Upper lobe of right lung (tissue), 1 donor: ENCODE measurements around the gene FOXM1. TPM values are rescaled to one million over a fixed set of nuclear protein-coding genes. Genes with fewer than 3 reads are reported as not detected.

Experiments used
- ATAC-seq: fragments of 200-7000 bp; cut with Tn5 transposase; one replicate; pipeline ENCODE4 v1.9.1; 2020; ENCODE audit warnings: mild to moderate bottlenecking, moderate library complexity
- DNase-seq: peaks from one replicate; pipeline ENCODE4 v3.0.0-alpha.2; 2020
- H3K27ac ChIP-seq: fragments of 200-600 bp; one replicate; pipeline ENCODE4 v1.8.0; 2022
- H3K27me3 ChIP-seq: fragments of 200-600 bp; one replicate; pipeline ENCODE4 v1.8.0; 2022; ENCODE audit warnings: mild to moderate bottlenecking
- H3K36me3 ChIP-seq: fragments of 200-600 bp; one replicate; pipeline ENCODE4 v1.8.0; 2022
- H3K4me1 ChIP-seq: fragments of 200-600 bp; one replicate; pipeline ENCODE4 v1.8.0; 2022
- H3K4me3 ChIP-seq: fragments of 200-600 bp; one replicate; pipeline ENCODE4 v1.8.0; 2022; ENCODE audit warnings: mild to moderate bottlenecking
- H3K9me3 ChIP-seq: fragments of 200-600 bp; one replicate; pipeline ENCODE4 v1.8.0; 2022
- intact Hi-C: fragments of 100-400 bp; cut with DNase I; formaldehyde crosslinking; loops from one replicate; pipeline ENCODE4 v1.11.0; 2022
- total RNA-seq: library from RNA; stranded (reverse); fragmentation: NEBNext Ultra II Directional; extraction: Animal tissue kit (Norgen Biotek cat#: 25700); gene quantifications from one replicate; pipeline ENCODE4 v1.2.1, GENCODE V29; 2021
- TF ChIP-seq, protein P1 (sequence below): fragments of 200-600 bp; IDR thresholded peaks from one replicate; pipeline ENCODE4 v1.8.0; 2022; ENCODE audit warnings: antibody characterized with exemption
- donor health status: DM: no; HTN: yes; CAD: no; lungs with severe emphysema.

Gene FOXM1
- total RNA-seq, 1 donor from 2014 or later: 1.0 TPM

DNA sequence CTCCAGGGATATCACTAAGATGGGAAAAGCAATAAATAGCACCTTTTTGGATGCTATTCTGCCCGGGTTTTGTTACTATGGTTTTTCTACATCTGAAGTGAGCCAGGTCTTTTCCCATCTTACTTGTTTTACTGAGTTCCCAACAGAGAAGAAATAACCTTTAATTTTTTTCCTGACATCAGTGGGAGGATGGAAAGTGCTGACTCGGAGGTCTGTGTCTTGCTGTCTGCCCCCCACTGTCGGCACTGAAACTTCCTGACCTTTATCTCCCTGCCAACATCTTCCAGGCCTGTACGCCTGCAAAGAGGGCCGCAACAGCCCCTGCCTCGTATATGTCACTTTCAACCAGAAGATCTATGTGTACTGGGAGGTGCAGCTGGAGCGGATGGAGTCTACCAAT, 53.5 kb downstream of the FOXM1 start:
- Histone ChIP-seq H3K4me3 (no peak overlapping the region), H3K36me3 (peaks cover 97% of the 10 kb centered on the region), H3K27me3 (no peaks in the 10 kb centered on the region), H3K4me1 (no peaks in the 10 kb centered on the region), H3K27ac (no peak overlapping the region), H3K9me3 (no peaks in the 10 kb centered on the region)
- ATAC-seq (no peak), DNase-seq (no peak)
- intact Hi-C loops: no loop called here
- TF ChIP-seq, protein P1, sequence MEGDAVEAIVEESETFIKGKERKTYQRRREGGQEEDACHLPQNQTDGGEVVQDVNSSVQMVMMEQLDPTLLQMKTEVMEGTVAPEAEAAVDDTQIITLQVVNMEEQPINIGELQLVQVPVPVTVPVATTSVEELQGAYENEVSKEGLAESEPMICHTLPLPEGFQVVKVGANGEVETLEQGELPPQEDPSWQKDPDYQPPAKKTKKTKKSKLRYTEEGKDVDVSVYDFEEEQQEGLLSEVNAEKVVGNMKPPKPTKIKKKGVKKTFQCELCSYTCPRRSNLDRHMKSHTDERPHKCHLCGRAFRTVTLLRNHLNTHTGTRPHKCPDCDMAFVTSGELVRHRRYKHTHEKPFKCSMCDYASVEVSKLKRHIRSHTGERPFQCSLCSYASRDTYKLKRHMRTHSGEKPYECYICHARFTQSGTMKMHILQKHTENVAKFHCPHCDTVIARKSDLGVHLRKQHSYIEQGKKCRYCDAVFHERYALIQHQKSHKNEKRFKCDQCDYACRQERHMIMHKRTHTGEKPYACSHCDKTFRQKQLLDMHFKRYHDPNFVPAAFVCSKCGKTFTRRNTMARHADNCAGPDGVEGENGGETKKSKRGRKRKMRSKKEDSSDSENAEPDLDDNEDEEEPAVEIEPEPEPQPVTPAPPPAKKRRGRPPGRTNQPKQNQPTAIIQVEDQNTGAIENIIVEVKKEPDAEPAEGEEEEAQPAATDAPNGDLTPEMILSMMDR: no peak

DNA sequence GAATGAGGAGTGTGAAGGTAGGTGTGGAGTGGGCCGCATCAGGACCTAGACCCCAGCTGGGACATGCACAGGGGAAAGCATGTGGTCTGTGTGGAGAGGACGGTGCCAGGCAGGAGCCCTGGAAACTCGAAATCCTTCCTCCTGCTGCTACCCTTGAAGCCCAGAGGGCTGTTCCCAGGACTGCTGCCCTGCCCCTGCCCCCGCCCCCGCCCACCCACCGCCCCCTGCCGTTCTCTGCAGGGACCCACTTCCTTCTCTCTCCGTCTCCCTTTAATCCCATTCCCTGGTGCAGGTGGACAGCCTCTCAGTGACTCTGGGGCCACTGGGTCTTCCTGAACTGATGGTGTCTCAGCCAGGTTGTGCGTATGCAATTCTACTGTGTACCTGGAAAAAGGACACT, 56.5 kb downstream of the FOXM1 start:
- ATAC-seq (no peak), DNase-seq (no peak)
- intact Hi-C loops: no loop called here
- Histone ChIP-seq H3K4me3 (no peak overlapping the region), H3K4me1 (no peaks in the 10 kb centered on the region), H3K9me3 (no peaks in the 10 kb centered on the region), H3K27ac (no peak overlapping the region), H3K27me3 (no peaks in the 10 kb centered on the region), H3K36me3 (peaks cover 88% of the 10 kb centered on the region)
- TF ChIP-seq, protein P1: no peak

DNA sequence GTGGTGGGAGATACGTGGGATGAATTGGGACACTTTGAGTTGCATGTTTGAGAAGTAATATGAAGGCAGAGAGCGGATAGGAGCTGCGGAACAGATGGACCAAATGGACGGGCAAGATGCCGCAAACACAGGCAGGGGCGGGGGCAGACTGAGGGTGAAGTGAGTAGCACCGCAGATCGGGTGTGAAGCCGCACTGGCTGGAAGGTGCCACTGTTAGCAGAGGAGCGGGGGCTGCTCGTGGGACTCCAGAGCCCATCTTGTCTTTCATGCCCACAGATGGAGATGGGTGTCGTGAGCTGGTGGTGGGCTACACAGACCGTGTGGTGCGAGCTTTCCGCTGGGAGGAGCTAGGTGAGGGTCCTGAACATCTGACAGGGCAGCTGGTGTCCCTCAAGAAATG, 57.2 kb downstream of the FOXM1 start:
- DNase-seq (no peak), ATAC-seq (no peak)
- H3K4me3 ChIP-seq: no peak overlapping the region
- H3K27me3 ChIP-seq: no peaks in the 10 kb centered on the region
- no peaks in the 10 kb centered on the region for H3K9me3 ChIP-seq
- H3K27ac ChIP-seq: no peak overlapping the region
- TF ChIP-seq, protein P1: no peak
- H3K4me1 ChIP-seq: no peaks in the 10 kb centered on the region
- intact Hi-C loops: no loop called here
- H3K36me3 ChIP-seq: peaks cover 82% of the 10 kb centered on the region

DNA sequence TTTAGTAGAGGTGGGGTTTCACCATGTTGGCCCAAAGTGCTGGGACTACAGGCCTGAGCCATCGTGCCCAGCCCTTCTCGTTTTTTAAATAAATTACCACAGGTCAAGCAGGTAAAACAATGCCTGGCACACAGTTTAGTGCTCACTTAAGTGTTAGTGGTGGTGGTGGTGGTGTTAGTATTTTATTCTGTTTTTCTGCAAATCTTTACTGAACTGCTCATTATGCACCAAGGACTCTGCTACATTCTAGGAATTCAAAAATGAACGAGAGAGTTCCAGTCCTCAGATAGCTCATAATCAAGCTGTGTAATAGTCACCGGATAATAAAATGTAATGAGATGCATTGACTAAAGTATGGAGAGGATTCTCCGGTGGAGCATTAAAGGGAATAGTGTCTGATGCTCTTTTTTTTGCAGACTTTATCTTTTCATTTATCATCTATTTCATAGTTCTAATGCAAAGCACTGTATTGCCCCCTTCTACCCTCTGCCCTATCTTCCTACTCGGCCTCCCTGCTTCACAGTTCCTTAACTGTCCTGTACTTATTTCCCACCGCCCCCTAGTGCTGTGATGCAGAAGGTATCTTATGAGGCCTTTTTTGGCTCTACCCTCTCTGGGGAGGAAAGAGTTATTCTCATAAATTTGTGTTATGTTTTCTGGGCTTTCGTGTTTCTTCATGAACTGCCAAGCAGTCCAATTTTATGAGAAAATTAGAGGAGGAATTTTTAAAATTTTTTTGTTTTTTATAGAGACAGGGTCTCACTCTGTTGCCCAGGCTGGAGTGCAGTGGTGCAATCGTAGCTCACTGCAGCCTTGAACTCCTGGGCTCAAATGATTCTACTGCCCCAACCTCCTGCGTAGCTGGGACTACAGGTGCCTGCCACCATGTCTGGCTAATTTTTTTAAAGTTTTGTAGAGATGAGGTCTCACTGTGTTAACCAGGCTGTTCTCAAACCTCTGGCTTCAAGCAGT, 63.5 kb downstream of the FOXM1 start:
- TF ChIP-seq, protein P1: peak; percentile 61

DNA sequence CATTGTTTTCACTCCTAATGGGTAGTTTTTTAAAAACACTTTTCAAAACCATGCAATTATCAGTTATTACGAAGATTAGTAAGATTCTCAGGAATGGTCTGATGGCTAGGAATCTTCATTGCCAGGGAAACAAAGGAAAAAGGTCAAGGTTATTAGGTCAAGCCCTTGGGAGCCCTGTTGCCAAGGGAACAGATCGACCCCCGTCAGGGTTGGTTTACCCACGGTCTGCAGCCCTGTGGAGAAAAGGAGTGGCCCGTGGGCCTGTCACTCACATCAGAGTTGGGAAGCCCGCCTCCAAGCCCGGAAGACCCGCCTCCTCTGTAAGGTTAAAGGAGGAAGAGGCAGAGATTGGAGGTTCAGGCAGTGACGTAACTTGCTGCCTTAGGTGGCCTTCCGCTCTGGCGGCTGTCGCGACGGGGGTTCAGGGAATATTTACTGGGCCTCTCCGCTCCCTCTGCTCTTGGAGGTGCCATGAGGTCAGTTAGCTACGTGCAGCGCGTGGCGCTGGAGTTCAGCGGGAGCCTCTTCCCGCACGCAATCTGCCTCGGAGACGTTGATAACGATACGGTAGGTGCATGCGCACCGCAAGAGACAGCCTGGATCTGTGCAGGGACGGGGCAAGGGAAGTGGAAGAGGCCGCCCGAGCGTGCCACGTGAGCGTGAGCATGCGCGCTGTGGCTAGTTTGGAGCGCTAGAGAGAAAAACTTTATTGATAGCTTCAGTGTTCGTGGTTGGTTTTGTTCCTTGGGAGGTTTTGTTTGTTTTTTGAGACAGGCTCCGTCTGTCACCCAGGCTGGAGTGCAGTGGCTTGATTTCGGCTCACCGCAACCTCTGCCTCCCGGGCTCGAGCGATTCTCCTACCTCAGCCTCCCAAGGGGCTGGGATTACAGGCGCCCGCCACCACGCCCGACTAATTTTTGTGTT, 64.4 kb downstream of the FOXM1 start, which contains the start of gene ITFG2:
ITFG2 (plus strand) TSS at position 379 of the 924 bp plus-strand sequence; CDS start at position 472, 93 bp downstream.
- Histone ChIP-seq H3K27me3 (no peaks in the 10 kb centered on the region), H3K4me1 (peaks cover 5% of the 10 kb centered on the region), H3K4me3 (peak within 1 kb of the TSS; percentile 73), H3K36me3 (peaks cover 12% of the 10 kb centered on the region), H3K27ac (peak within 1 kb of the TSS; percentile 96), H3K9me3 (no peaks in the 10 kb centered on the region)
- intact Hi-C loops: no loop called here
- ATAC-seq (peak; percentile 98), DNase-seq (peak; percentile 99)
- TF ChIP-seq, protein P1: no peak

More for the DNA sequence above, 63.5 kb downstream of the FOXM1 start:
- Histone ChIP-seq H3K27me3 (no peaks in the 10 kb centered on the region), H3K4me3 (peak overlapping the region; percentile 73), H3K36me3 (peaks cover 21% of the 10 kb centered on the region), H3K27ac (peak overlapping the region; percentile 96), H3K4me1 (peaks cover 5% of the 10 kb centered on the region), H3K9me3 (no peaks in the 10 kb centered on the region)
- DNase-seq (no peak), ATAC-seq (peak; percentile 47)
- intact Hi-C loops: no loop called here
